ENCODE results near the gene KDELR3.

The KDELR3 gene

GRCh38 chr22:38523479-38523878 is 55.6 kb downstream of the KDELR3 start:
- no peak for DNase-seq

DNA sequence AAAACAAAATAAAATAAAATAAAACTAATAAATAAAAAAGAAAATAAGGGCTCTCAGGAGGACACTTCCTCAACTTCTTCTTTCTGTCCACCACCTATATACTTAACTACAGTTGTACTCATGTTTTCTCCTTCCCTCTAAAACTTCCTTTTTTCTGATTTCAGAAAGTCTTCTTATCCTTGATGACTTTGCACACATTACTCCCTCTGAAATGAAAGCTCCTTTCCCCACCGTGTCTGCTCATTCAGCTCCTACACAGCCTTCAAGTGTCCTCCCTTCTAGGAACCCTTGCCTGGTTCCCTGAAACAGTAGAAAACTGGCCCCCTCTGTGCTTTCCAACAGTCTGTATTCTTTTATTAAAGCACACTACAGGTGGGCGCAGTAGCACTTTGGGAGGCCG is 56.5 kb downstream of the KDELR3 start:
- DNase-seq = no peak

- no peak for DNase-seq
Measured at GRCh38 chr22:38531251-38531938, 63.5 kb downstream of the KDELR3 start.

All from hematopoietic multipotent progenitor cell treated with erythropoietin and hydrocortisone succinate and interleukin-3 and kit ligand, for 8 days (in vitro differentiated cells).